ENCODE measurements around the gene GLYATL2. TPM values are rescaled to one million over a fixed set of nuclear protein-coding genes. Genes with fewer than 3 reads are reported as not detected.

Gene GLYATL2
- total RNA-seq, 1 donor from 2014 or later = 0.44 TPM

DNA sequence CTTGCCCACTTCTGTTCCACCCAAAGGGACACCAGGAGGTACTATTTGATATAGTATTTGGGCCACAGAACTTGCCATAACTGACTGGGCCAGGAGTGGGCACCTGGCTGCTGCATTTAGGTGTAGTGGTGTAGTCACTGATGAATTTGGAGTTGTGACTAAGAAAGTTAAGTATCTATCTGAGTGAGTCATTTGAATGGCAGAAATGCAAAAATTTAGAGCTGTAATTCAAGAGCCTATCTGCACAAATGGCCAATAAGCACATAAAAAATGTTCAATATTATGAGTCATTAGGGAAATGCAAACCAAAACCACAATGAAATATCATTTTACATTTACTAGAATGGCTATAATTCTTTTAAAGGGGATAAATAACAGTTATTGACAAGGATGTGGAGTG is 14.7 kb downstream of the GLYATL2 start:
- no peak overlapping the region for H3K27ac ChIP-seq (replicated peaks)
- no peaks in the 10 kb centered on the region for H3K4me1 ChIP-seq
- no peak for DNase-seq
- H3K27me3 ChIP-seq (ENCODE audit: low read depth) = peaks cover 14% of the 10 kb centered on the region
- H3K4me3 ChIP-seq = no peak overlapping the region
- peaks cover 29% of the 10 kb centered on the region for H3K9me3 ChIP-seq (replicated peaks)
- intact Hi-C loops (cut with micrococcal nuclease) = no loop called here
- TF ChIP-seq, protein P1, sequence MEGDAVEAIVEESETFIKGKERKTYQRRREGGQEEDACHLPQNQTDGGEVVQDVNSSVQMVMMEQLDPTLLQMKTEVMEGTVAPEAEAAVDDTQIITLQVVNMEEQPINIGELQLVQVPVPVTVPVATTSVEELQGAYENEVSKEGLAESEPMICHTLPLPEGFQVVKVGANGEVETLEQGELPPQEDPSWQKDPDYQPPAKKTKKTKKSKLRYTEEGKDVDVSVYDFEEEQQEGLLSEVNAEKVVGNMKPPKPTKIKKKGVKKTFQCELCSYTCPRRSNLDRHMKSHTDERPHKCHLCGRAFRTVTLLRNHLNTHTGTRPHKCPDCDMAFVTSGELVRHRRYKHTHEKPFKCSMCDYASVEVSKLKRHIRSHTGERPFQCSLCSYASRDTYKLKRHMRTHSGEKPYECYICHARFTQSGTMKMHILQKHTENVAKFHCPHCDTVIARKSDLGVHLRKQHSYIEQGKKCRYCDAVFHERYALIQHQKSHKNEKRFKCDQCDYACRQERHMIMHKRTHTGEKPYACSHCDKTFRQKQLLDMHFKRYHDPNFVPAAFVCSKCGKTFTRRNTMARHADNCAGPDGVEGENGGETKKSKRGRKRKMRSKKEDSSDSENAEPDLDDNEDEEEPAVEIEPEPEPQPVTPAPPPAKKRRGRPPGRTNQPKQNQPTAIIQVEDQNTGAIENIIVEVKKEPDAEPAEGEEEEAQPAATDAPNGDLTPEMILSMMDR (IDR thresholded peaks at IDR 0.05; ENCODE audit: borderline replicate concordance) = no peak
- H3K36me3 ChIP-seq = no peaks in the 10 kb centered on the region

DNA sequence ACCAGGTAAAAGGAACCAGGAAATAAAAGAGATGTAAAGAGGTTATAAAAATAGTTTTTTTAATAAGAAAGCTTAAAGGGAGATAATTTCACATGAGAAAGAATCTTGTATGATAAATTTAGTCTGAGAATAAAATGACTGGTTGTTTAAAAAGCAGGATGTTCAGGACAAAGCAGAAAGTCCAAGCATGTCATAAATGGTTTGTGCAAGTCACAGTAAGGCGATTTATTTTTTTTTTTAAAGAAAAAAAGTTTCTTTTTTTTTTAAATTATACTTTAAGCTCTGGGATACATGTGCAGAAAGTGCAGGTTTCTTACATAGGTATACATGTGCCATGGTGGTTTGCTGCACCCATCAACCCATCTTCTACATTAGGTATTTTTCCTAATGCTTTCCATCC is 30.8 kb downstream of the GLYATL2 start:
- H3K4me1 ChIP-seq = no peaks in the 10 kb centered on the region
- no peak overlapping the region for H3K4me3 ChIP-seq
- no peak for DNase-seq
- no peaks in the 10 kb centered on the region for H3K27me3 ChIP-seq (ENCODE audit: low read depth)
- no peaks in the 10 kb centered on the region for H3K36me3 ChIP-seq
- peaks cover 65% of the 10 kb centered on the region for H3K9me3 ChIP-seq (replicated peaks)
- TF ChIP-seq, protein P1 (IDR thresholded peaks at IDR 0.05; ENCODE audit: borderline replicate concordance) = no peak
- intact Hi-C loops (cut with micrococcal nuclease) = no loop called here
- no peak overlapping the region for H3K27ac ChIP-seq (replicated peaks)

DNA sequence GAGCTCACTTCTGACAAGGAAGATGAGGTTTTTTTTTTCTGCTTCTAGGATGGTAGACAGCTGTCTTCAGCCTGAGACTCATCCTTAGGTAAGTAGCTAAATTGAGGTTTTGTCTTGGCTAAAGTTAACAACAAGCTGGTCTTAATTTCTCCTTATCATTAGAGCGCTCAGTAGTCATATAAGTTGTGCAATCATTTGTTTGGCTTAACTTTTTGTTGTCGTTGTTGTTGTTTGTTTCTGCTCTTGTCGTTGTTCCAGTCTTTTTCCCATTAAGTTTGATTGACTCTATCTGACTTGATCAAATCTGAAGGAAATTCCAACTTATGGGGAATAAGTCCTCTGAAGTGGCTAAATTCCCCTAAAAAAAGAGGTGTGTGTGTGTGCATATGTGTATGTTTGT is 33.0 kb downstream of the GLYATL2 start:
- Histone ChIP-seq H3K4me1 (no peaks in the 10 kb centered on the region), H3K27me3 (ENCODE audit: low read depth) (no peaks in the 10 kb centered on the region), H3K4me3 (no peak overlapping the region), H3K36me3 (no peaks in the 10 kb centered on the region), H3K9me3 (replicated peaks) (peaks cover 50% of the 10 kb centered on the region), H3K27ac (replicated peaks) (no peak overlapping the region)
- intact Hi-C loops (cut with micrococcal nuclease) = no loop called here
- TF ChIP-seq, protein P1 (IDR thresholded peaks at IDR 0.05; ENCODE audit: borderline replicate concordance) = no peak
- no peak for DNase-seq

DNA sequence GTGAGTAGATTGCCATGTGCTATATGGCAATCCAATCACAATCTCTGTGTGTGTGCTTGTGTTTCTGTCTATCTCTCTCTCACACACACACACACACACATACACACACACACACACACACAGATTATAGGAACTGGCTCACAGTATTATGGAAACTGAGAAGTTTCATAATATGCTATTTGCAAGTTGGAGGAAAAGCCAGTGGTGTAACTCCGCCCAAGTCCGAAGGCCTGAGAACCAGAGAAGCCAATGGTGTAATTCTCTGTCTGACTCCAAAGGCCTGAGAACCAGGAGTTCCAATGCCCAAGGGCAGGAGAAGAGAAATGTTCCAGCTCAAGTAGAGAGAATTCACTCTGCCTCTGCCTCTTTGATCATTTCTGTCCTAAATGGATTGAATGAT is 37.2 kb downstream of the GLYATL2 start:
- H3K27ac ChIP-seq (replicated peaks) = no peak overlapping the region
- peaks cover 10% of the 10 kb centered on the region for H3K9me3 ChIP-seq (replicated peaks)
- TF ChIP-seq, protein P1 (IDR thresholded peaks at IDR 0.05; ENCODE audit: borderline replicate concordance) = no peak
- no peaks in the 10 kb centered on the region for H3K4me1 ChIP-seq
- no peaks in the 10 kb centered on the region for H3K36me3 ChIP-seq
- no peaks in the 10 kb centered on the region for H3K27me3 ChIP-seq (ENCODE audit: low read depth)
- intact Hi-C loops (cut with micrococcal nuclease) = no loop called here
- no peak for DNase-seq
- no peak overlapping the region for H3K4me3 ChIP-seq

DNA sequence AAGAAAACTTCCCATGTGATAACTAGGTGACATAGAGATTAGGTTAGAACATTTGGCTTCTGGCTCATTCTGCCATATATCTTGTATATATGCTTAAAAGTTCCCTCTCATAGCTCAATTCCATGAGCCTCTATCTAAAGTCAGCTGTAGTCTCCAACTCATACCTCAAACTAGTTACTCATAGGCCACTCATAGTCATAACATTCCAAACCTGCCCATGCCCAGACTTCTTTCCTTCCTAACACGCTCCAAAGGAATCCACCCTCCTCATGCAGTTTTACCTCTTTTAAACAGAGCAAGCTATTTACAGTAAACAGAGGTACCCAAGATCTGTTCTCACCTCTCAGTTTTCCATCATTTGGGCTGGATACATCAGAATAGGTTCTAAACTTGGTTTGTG is 39.4 kb downstream of the GLYATL2 start:
- Histone ChIP-seq H3K27ac (replicated peaks) (no peak overlapping the region), H3K27me3 (ENCODE audit: low read depth) (no peaks in the 10 kb centered on the region), H3K36me3 (no peaks in the 10 kb centered on the region), H3K4me1 (no peaks in the 10 kb centered on the region), H3K9me3 (replicated peaks) (peaks cover 12% of the 10 kb centered on the region), H3K4me3 (no peak overlapping the region)
- intact Hi-C loops (cut with micrococcal nuclease) = no loop called here
- DNase-seq = no peak
- TF ChIP-seq, protein P1 (IDR thresholded peaks at IDR 0.05; ENCODE audit: borderline replicate concordance) = no peak

All from left ventricle myocardium inferior (tissue), 1 donor.